ENCODE measurements around the gene IGFBP1. TPM values are rescaled to one million over a fixed set of nuclear protein-coding genes. Genes with fewer than 3 reads are reported as not detected.

IGFBP1 gene
- polyA plus RNA-seq, 2 of the 4 experiments (the other 2 are of a cell fraction): 4.4 to 8.4 TPM

GRCh38 chr7:45923290-45923689 is 35.0 kb downstream of the IGFBP1 start (continued):
- TF ChIP-seq CHD2 (IDR thresholded peaks at IDR 0.05; ENCODE audit: low read length, partially characterized antibody) (no peak), BCL3 (IDR thresholded peaks at IDR 0.05) (no peak), E2F6 (IDR thresholded peaks at IDR 0.05; ENCODE audit: borderline replicate concordance, low read depth) (peak; percentile 59; the same call in 1 of the 2 replicates), HEYL (CRISPR knock-in tag; IDR thresholded peaks at IDR 0.05) (no peak), TP53 (CRISPR knock-in tag; IDR thresholded peaks at IDR 0.05) (no peak), POLR2A (IDR thresholded peaks at IDR 0.05; ENCODE audit: low read length) (no peak), REST (IDR thresholded peaks at IDR 0.05) (no peak), ZC3H11A (IDR thresholded peaks at IDR 0.05) (no peak; the same call in 1 of the 2 replicates), HDAC2 (IDR thresholded peaks at IDR 0.05) (no peak), HMGXB4 (CRISPR knock-in tag; IDR thresholded peaks at IDR 0.05; ENCODE audit: borderline replicate concordance) (no peak), KDM5A (IDR thresholded peaks at IDR 0.05) (no peak), RFX5 (IDR thresholded peaks at IDR 0.05) (no peak), POLR2AphosphoS2 (conservative IDR thresholded peaks at IDR 0.05; ENCODE audit: low read length) (no peak), CHD4 (IDR thresholded peaks at IDR 0.05; ENCODE audit: borderline replicate concordance) (no peak), NPAS2 (CRISPR knock-in tag; IDR thresholded peaks at IDR 0.05; ENCODE audit: borderline replicate concordance) (no peak), BHLHE40 (IDR thresholded peaks at IDR 0.05; ENCODE audit: low read depth, low read length) (no peak), RNF2 (IDR thresholded peaks at IDR 0.05; ENCODE audit: borderline replicate concordance, low read depth) (no peak), FOXS1 (CRISPR knock-in tag; IDR thresholded peaks at IDR 0.05) (no peak), NR3C1 (IDR thresholded peaks at IDR 0.05) (no peak), TFCP2L1 (CRISPR knock-in tag; IDR thresholded peaks at IDR 0.05) (no peak), RARB (CRISPR knock-in tag; IDR thresholded peaks at IDR 0.05) (no peak), PHF8 (IDR thresholded peaks at IDR 0.05; ENCODE audit: borderline replicate concordance, low read depth) (no peak), MAX (IDR thresholded peaks at IDR 0.05) (peak; percentile 51), ESRRA (IDR thresholded peaks at IDR 0.05; ENCODE audit: borderline replicate concordance, low read length) (no peak), MAZ (IDR thresholded peaks at IDR 0.05; ENCODE audit: borderline replicate concordance, low read depth, low read length) (no peak), ZSCAN20 (CRISPR knock-in tag; IDR thresholded peaks at IDR 0.05) (no peak), RCOR1 (IDR thresholded peaks at IDR 0.05; ENCODE audit: low read depth, low read length) (no peak), USF2 (IDR thresholded peaks at IDR 0.05) (no peak)
